A549 (cell line): ENCODE results near the gene ABI2. TPM values are rescaled to one million over a fixed set of nuclear protein-coding genes. Genes with fewer than 3 reads are reported as not detected.
"Not testable (repeated sequence)": the region's sequence is repeated elsewhere in the genome, so short reads cannot be mapped to it uniquely, and the experiment has no call there.

Experiments
- ATAC-seq, 2 experiments: fragments of 200-7000 bp in 1 of 2; fragments of >200 bp in 1 of 2; cut with Nextera tagmentation in 1 of 2; cut with Tn5 transposase in 1 of 2; 3 replicates each; pipeline versions ENCODE4 v1.8.0 to v1.9.1; 2018 to 2020; ENCODE audit warnings: mild to moderate bottlenecking in 1 of 2, moderate library complexity in 1 of 2
- CTCF ChIA-PET: fragments of 300-600 bp; sonication (Branson Sonifier 250); formaldehyde crosslinking; extraction: SDS; loops from one replicate; lab custom pipeline; 2021; ENCODE audit warnings: antibody characterized with exemption, inconsistent platforms; lab: Yijun Ruan, JAX
- POLR2A ChIA-PET: fragments of 350-600 bp; formaldehyde crosslinking; extraction: SDS; loops from one replicate; lab custom pipeline; 2021; ENCODE audit warnings: antibody characterized with exemption, inconsistent platforms; lab: Yijun Ruan, JAX
- DNase-seq, 2 experiments: peaks; one replicate each; pipeline versions ENCODE4 v3.0.0 to v3.0.0-alpha.2; 2011 to 2016; ENCODE audit warnings: low read depth in 1 of 2, low spot score in 1 of 2
- FAIRE-seq: peaks from 2 replicates; lab custom pipeline; 2011; peaks lifted over from hg19 to GRCh38; lab: Jason Lieb, UNC
- H3K27ac ChIP-seq, 2 experiments: fragments of >200 bp; sonication (Bioruptor Twin); formaldehyde crosslinking; 3 replicates each; pipeline ENCODE4 v1.5.1; 2016 to 2017
- H3K4me1 ChIP-seq: fragments of >200 bp; sonication (Bioruptor Twin); formaldehyde crosslinking; 3 replicates; pipeline ENCODE4 v1.6.1; 2016
- H3K4me2 ChIP-seq: fragments of >200 bp; sonication (Bioruptor Twin); formaldehyde crosslinking; 3 replicates; pipeline ENCODE4 v1.6.1; 2016
- H3K4me3 ChIP-seq: fragments of >200 bp; sonication (Bioruptor Twin); formaldehyde crosslinking; 3 replicates; pipeline ENCODE4 v1.5.1; 2016
- H3K9me3 ChIP-seq: fragments of >200 bp; sonication (Bioruptor Twin); formaldehyde crosslinking; 3 replicates; pipeline ENCODE4 v1.6.1; 2016
- BHLHE40 ChIP-seq: IDR thresholded peaks from 2 replicates; pipeline ENCODE4 v1.6.1; 2012; ENCODE audit warnings: low read depth, low read length, inconsistent platforms
- CBX2 ChIP-seq: fragments of 200-600 bp; sonication (generic); IDR thresholded peaks from 2 replicates; pipeline ENCODE4 v1.6.1; 2016; ENCODE audit warnings: low read depth, mild to moderate bottlenecking, borderline replicate concordance
- CHD2 ChIP-seq: fragments of 150-350 bp; IDR thresholded peaks from 2 replicates; pipeline ENCODE4 v1.6.1; 2014; ENCODE audit warnings: low read length; ENCODE audit not compliant: partially characterized antibody
- CHD4 ChIP-seq: fragments of 200-600 bp; sonication (generic); IDR thresholded peaks from 2 replicates; pipeline ENCODE4 v1.6.1; 2016; ENCODE audit warnings: antibody characterized with exemption, mild to moderate bottlenecking, borderline replicate concordance
- ESRRA ChIP-seq: fragments of 150-350 bp; IDR thresholded peaks from 2 replicates; pipeline ENCODE4 v1.6.1; 2014; ENCODE audit warnings: mild to moderate bottlenecking, low read length, borderline replicate concordance
- GATA3 ChIP-seq: IDR thresholded peaks from 2 replicates; pipeline ENCODE4 v1.6.1; 2012; ENCODE audit warnings: borderline replicate concordance
- HDAC2 ChIP-seq: fragments of 200-600 bp; sonication (generic); IDR thresholded peaks from 2 replicates; pipeline ENCODE4 v1.6.1; 2016
- HOXA7 ChIP-seq: fragments of 250-450 bp; sonication (Bioruptor Pico); IDR thresholded peaks from 2 replicates; pipeline ENCODE4 v1.5.0; 2020; ENCODE audit warnings: mild to moderate bottlenecking, moderate library complexity
- JUNB ChIP-seq: fragments of >200 bp; sonication (Bioruptor Twin); formaldehyde crosslinking; IDR thresholded peaks from 2 replicates; pipeline ENCODE4 v1.6.1; 2016
- MAZ ChIP-seq: fragments of 150-350 bp; IDR thresholded peaks from 2 replicates; pipeline ENCODE4 v1.6.1; 2014; ENCODE audit warnings: antibody characterized with exemption, low read depth, low read length, borderline replicate concordance
- MYC ChIP-seq: IDR thresholded peaks from 2 replicates; pipeline ENCODE4 v1.6.1; 2012; ENCODE audit warnings: mild to moderate bottlenecking, inconsistent platforms, low read length, improper control_type of control experiment, borderline replicate concordance
- NPAS2 ChIP-seq: fragments of 250-450 bp; sonication (Bioruptor Pico); IDR thresholded peaks from 2 replicates; pipeline ENCODE4 v1.8.0; 2022; ENCODE audit warnings: mild to moderate bottlenecking, moderate library complexity, borderline replicate concordance
- PHF8 ChIP-seq: fragments of 200-600 bp; sonication (generic); IDR thresholded peaks from 2 replicates; pipeline ENCODE4 v1.6.1; 2016; ENCODE audit warnings: low read depth, mild to moderate bottlenecking, antibody characterized with exemption, moderate library complexity, borderline replicate concordance
- POLR2A ChIP-seq: IDR thresholded peaks from 2 replicates; pipeline ENCODE4 v1.6.1; 2012; ENCODE audit warnings: mild to moderate bottlenecking, low read length
- SREBF2 ChIP-seq: fragments of 450-650 bp; IDR thresholded peaks from 2 replicates; pipeline ENCODE4 v1.6.1; 2014; ENCODE audit warnings: mild to moderate bottlenecking, moderate library complexity
- ZNF302 ChIP-seq: fragments of 250-450 bp; sonication (Bioruptor Pico); IDR thresholded peaks from 2 replicates; pipeline ENCODE4 v1.9.0; 2021; ENCODE audit warnings: inconsistent platforms, mild to moderate bottlenecking, moderate library complexity
- ZSCAN20 ChIP-seq: fragments of 250-450 bp; sonication (Bioruptor Pico); IDR thresholded peaks from 2 replicates; pipeline ENCODE4 v1.8.0; 2022; ENCODE audit warnings: mild to moderate bottlenecking, moderate library complexity
- WGBS: methylation state at CpG from one replicate; pipeline ENCODE4 v1.1.6; 2017; ENCODE audit errors: missing lambda C conversion rate; 5-methylcytosine and 5-hydroxymethylcytosine counted together
- polyA plus RNA-seq, 4 experiments: library from polyadenylated mRNA; depleted of rRNA in 3 of 4; stranded (reverse); fragments of >200 nt; fragmentation: RNase III in 1 of 4; extraction: RNeasy Plus Mini Kit Qiagen cat#74134 plus additional on column Dnase treatment in 1 of 4; gene quantifications; 2 replicates in 3 of 4; 3 replicates in 1 of 4; pipeline ENCODE4 v1.2.3, GENCODE V29; 2011 to 2017
- TF ChIP-seq, protein P1 (sequence below): fragments of >200 bp; sonication (Bioruptor Twin); formaldehyde crosslinking; IDR thresholded peaks from 2 replicates; pipeline ENCODE4 v1.6.1; 2016
- TF ChIP-seq, protein P2 (sequence below): fragments of 450-650 bp; IDR thresholded peaks from 2 replicates; pipeline ENCODE4 v1.6.1; 2014; ENCODE audit warnings: antibody characterized with exemption
- TF ChIP-seq, protein P3 (sequence below): fragments of 250-450 bp; sonication (Bioruptor Pico); IDR thresholded peaks from 2 replicates; pipeline ENCODE4 v1.5.0; 2020; ENCODE audit warnings: low read depth, mild to moderate bottlenecking, moderate library complexity
- TF ChIP-seq, protein P4 (sequence below): fragments of >200 bp; sonication (Bioruptor Twin); formaldehyde crosslinking; IDR thresholded peaks from 3 replicates; pipeline ENCODE4 v1.6.1; 2016
- TF ChIP-seq, protein P5 (sequence below): IDR thresholded peaks from 2 replicates; pipeline ENCODE4 v1.6.1; 2012
- TF ChIP-seq, protein P6 (sequence below): fragments of 150-350 bp; IDR thresholded peaks from 2 replicates; pipeline ENCODE4 v1.6.1; 2014; ENCODE audit warnings: low read depth, mild to moderate bottlenecking, low read length

The ABI2 gene
- polyA plus RNA-seq, 2 of the 4 experiments (the other 2 are of a cell fraction) = 36.2 to 51.1 TPM

DNA sequence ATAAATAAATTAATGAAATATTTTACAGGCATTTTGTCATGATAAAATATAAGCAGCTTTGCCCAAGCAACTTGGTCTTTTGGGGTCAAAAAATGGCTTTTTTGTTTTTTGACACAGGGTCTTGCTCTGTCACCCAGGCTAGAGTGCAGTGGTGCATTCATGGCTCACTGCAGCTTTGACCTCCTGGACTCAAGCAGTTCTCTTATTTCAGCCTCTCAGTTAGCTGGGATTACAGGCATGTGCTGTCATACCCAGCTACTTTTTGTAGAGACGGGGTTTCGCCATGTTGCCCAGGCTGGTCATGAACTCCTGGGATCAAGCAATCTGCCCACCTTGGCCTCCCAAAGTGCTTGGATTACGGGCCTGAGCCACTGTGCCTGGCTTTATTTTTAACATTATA lies 51.0 kb downstream of the ABI2 start:
- ATAC-seq = no peak
- Histone ChIP-seq H3K4me3 (no peak overlapping the region), H3K4me2 (no peak overlapping the region), H3K9me3 (no peaks in the 10 kb centered on the region), H3K27ac (no peak overlapping the region), H3K4me1 (peaks cover 15% of the 10 kb centered on the region; the same call in 2 of the 3 replicates)
- FAIRE-seq = no peak
- no peak for DNase-seq
- ChIA-PET POLR2A (no interaction called here), CTCF (no interaction called here)
- TF ChIP-seq CHD2 (no peak), GATA3 (no peak), HDAC2 (no peak), PHF8 (no peak), BHLHE40 (no peak), JUNB (no peak), MAZ (no peak), NPAS2 (CRISPR knock-in tag) (no peak), CHD4 (no peak), ZSCAN20 (no peak)
- TF ChIP-seq, protein P1, sequence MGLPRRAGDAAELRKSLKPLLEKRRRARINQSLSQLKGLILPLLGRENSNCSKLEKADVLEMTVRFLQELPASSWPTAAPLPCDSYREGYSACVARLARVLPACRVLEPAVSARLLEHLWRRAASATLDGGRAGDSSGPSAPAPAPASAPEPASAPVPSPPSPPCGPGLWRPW = no peak
- TF ChIP-seq, protein P2, sequence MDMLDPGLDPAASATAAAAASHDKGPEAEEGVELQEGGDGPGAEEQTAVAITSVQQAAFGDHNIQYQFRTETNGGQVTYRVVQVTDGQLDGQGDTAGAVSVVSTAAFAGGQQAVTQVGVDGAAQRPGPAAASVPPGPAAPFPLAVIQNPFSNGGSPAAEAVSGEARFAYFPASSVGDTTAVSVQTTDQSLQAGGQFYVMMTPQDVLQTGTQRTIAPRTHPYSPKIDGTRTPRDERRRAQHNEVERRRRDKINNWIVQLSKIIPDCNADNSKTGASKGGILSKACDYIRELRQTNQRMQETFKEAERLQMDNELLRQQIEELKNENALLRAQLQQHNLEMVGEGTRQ = no peak
- TF ChIP-seq, protein P3, sequence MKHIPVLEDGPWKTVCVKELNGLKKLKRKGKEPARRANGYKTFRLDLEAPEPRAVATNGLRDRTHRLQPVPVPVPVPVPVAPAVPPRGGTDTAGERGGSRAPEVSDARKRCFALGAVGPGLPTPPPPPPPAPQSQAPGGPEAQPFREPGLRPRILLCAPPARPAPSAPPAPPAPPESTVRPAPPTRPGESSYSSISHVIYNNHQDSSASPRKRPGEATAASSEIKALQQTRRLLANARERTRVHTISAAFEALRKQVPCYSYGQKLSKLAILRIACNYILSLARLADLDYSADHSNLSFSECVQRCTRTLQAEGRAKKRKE (CRISPR knock-in tag) = no peak
- whole genome bisulfite sequencing = 95% methylated on average over 3 of the region's 3 CpGs

DNA sequence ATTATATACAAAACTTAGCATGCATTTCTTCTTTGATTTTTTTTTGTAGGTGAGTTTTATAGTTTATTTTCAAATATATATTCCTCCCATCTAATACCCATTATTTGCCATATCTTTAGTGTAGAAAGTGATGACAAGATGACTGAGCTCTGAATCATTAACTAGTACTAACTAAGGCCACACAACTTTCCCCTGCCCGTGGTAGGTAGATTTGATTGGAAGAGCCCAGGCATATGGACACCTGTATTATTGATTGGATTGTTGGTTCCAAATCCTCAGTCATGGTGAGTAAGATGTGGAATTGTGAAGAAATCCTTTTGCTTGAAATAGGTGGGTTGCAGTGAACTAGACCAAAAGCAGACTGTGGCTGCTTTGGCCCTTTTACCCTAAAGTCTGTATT lies 54.8 kb downstream of the ABI2 start:
- no peak overlapping the region for H3K4me3 ChIP-seq
- no peaks in the 10 kb centered on the region for H3K9me3 ChIP-seq
- 43% methylated on average over 1 of the region's 1 CpG for WGBS
- H3K4me1 ChIP-seq = peaks cover 14% of the 10 kb centered on the region; the same call in 2 of the 3 replicates
- no peak overlapping the region for H3K27ac ChIP-seq
- ATAC-seq = no peak
- DNase-seq = no peak
- POLR2A ChIA-PET = no interaction called here
- TF ChIP-seq POLR2A = no peak
- no peak for TF ChIP-seq BHLHE40
- TF ChIP-seq, protein P1 = no peak
- no peak for TF ChIP-seq SREBF2
- TF ChIP-seq HOXA7 (CRISPR knock-in tag) = no peak
- no peak for TF ChIP-seq CBX2
- TF ChIP-seq CHD4 = no peak
- TF ChIP-seq, protein P4, sequence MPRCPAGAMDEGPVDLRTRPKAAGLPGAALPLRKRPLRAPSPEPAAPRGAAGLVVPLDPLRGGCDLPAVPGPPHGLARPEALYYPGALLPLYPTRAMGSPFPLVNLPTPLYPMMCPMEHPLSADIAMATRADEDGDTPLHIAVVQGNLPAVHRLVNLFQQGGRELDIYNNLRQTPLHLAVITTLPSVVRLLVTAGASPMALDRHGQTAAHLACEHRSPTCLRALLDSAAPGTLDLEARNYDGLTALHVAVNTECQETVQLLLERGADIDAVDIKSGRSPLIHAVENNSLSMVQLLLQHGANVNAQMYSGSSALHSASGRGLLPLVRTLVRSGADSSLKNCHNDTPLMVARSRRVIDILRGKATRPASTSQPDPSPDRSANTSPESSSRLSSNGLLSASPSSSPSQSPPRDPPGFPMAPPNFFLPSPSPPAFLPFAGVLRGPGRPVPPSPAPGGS = no peak
- TF ChIP-seq ESRRA = no peak
- TF ChIP-seq, protein P5, sequence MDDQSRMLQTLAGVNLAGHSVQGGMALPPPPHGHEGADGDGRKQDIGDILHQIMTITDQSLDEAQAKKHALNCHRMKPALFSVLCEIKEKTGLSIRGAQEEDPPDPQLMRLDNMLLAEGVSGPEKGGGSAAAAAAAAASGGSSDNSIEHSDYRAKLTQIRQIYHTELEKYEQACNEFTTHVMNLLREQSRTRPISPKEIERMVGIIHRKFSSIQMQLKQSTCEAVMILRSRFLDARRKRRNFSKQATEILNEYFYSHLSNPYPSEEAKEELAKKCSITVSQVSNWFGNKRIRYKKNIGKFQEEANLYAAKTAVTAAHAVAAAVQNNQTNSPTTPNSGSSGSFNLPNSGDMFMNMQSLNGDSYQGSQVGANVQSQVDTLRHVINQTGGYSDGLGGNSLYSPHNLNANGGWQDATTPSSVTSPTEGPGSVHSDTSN = no peak
- no peak for TF ChIP-seq ZNF302 (CRISPR knock-in tag)
- TF ChIP-seq NPAS2 (CRISPR knock-in tag) = no peak
- TF ChIP-seq MYC = no peak
- TF ChIP-seq, protein P6, sequence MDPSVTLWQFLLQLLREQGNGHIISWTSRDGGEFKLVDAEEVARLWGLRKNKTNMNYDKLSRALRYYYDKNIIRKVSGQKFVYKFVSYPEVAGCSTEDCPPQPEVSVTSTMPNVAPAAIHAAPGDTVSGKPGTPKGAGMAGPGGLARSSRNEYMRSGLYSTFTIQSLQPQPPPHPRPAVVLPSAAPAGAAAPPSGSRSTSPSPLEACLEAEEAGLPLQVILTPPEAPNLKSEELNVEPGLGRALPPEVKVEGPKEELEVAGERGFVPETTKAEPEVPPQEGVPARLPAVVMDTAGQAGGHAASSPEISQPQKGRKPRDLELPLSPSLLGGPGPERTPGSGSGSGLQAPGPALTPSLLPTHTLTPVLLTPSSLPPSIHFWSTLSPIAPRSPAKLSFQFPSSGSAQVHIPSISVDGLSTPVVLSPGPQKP = no peak
- TF ChIP-seq GATA3 = no peak
- TF ChIP-seq, all 56 proteins: peak for 0
- CTCF ChIA-PET = interaction anchor here (1.5 to 1.7 kb wide), 2 partner anchors 15 to 71 kb away, joined by 4 read pairs; no protein-coding TSS in a partner anchor
- no peak overlapping the region for H3K4me2 ChIP-seq
- no peak for FAIRE-seq

DNA sequence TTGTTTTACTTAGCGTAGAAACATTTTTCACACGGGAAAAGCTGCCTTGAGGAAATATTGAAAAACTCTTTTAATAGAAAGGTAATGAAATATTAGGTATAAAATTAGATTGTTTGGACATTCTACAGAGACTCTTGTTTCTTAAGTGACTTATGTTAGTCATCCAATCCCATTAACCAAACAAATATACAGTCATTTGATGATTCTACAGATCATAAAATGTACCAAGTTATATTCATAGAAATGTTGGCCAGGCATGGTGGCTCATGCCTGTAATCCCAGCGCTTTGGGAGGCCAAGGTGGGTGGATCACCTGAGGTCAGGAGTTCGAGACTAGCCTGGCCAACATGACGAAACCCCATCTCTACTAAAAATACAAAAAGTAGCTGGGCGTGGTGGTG lies 60.0 kb downstream of the ABI2 start:
- H3K9me3 ChIP-seq, H3K4me3 ChIP-seq, H3K4me2 ChIP-seq, H3K4me1 ChIP-seq, FAIRE-seq, ATAC-seq, H3K27ac ChIP-seq, POLR2A ChIA-PET, DNase-seq: not testable (repeated sequence)
- CTCF ChIA-PET = interaction anchor here (0.6 kb wide), 1 partner anchor 57 kb away, joined by 3 read pairs; no protein-coding TSS in a partner anchor
- WGBS = 89% methylated on average over 6 of the region's 6 CpGs
